GM18873 (cell line): ENCODE results near the gene TBL3.

Experiments used
- ATAC-seq: cut with Tn5 transposase; IDR thresholded peaks from one replicate; pipeline ENCODE4 v1.9.1; 2021; ENCODE audit warnings: mild to moderate bottlenecking, moderate library complexity, moderate number of reproducible peaks; ENCODE audit not compliant: unreplicated experiment, low FRiP score

TBL3 gene

DNA sequence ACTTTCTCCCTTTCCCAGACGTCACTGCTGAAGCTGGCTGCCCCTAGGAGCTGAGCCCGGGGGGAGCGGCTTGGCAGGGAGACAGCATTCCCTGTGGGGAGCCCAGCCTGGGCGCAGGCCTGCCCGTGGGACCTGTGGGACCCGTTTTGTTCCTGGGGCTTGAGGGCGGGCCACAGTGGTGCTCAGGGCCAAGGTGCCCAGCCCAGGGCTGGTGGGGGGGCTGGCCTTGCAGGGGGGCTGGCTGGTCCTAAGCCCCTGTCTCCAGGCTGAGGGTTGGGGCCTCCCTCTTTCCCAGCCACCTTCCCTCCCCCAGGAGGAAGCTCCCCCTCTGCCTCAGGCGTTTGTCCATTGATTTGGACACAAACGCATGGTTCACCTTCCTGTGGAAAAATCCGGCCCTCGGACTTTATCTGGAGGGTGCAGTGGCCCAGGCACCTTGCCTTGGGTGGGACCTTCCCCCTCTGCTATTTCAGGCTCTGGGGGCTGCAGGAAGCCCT is 59.3 kb downstream of the TBL3 start:
- ATAC-seq: no peak
